Trophoblast cell (in vitro differentiated cells and primary cell): Measurements from ENCODE around the gene IGF2R.
A peak's percentile ranks its signal among the peaks of the same experiment; 100 is the strongest.

Experiments used
- DNase-seq, 2 donors: peaks; one replicate each; pipeline ENCODE4 v3.0.0-alpha.2; 2016
- H2AFZ ChIP-seq: 2 replicates; pipeline ENCODE4 v1.6.1; 2013; ENCODE audit warnings: low read length, moderate library complexity, mild to moderate bottlenecking; ENCODE audit not compliant: insufficient read depth, poor library complexity
- H2AK5ac ChIP-seq: 2 replicates; pipeline ENCODE4 v1.6.1; 2013; ENCODE audit warnings: mild to moderate bottlenecking, low read length
- H2BK120ac ChIP-seq: 2 replicates; pipeline ENCODE4 v1.6.1; 2013; ENCODE audit warnings: low read length, mild to moderate bottlenecking, moderate library complexity; ENCODE audit not compliant: insufficient read depth, poor library complexity
- H2BK12ac ChIP-seq: 2 replicates; pipeline ENCODE4 v1.6.1; 2013; ENCODE audit warnings: mild to moderate bottlenecking, low read length, moderate library complexity
- H2BK5ac ChIP-seq: 2 replicates; pipeline ENCODE4 v1.6.1; 2013; ENCODE audit warnings: low read length, low read depth, moderate library complexity, mild to moderate bottlenecking; ENCODE audit not compliant: poor library complexity
- H3K14ac ChIP-seq: 2 replicates; pipeline ENCODE4 v1.6.1; 2013; ENCODE audit warnings: mild to moderate bottlenecking, low read length
- H3K18ac ChIP-seq: 2 replicates; pipeline ENCODE4 v1.6.1; 2013; ENCODE audit warnings: mild to moderate bottlenecking, low read length
- H3K23ac ChIP-seq: 2 replicates; pipeline ENCODE4 v1.6.1; 2013; ENCODE audit warnings: low read length
- H3K27ac ChIP-seq: 2 replicates; pipeline ENCODE4 v1.5.1; 2013; ENCODE audit warnings: low read depth, mild to moderate bottlenecking, inconsistent platforms, low read length, moderate library complexity
- H3K27me3 ChIP-seq: 2 replicates; pipeline ENCODE4 v1.6.1; 2013; ENCODE audit warnings: inconsistent platforms, mild to moderate bottlenecking, low read length, moderate library complexity; ENCODE audit not compliant: insufficient read depth
- H3K36me3 ChIP-seq, 2 experiments: 1 replicate in 1 of 2; 2 replicates in 1 of 2; pipeline ENCODE4 v1.6.1; 2013; ENCODE audit warnings: low read length in 2 of 2, mild to moderate bottlenecking in 2 of 2, moderate library complexity in 1 of 2; ENCODE audit not compliant: insufficient read depth in 2 of 2, control insufficient read depth in 1 of 2
- H3K4ac ChIP-seq: 2 replicates; pipeline ENCODE4 v1.6.1; 2013; ENCODE audit warnings: low read depth, mild to moderate bottlenecking, low read length, moderate library complexity
- H3K4me1 ChIP-seq, 2 experiments: 1 replicate in 1 of 2; 2 replicates in 1 of 2; pipeline ENCODE4 v1.6.1; 2013; ENCODE audit warnings: low read length in 2 of 2, mild to moderate bottlenecking in 2 of 2, moderate library complexity in 1 of 2; ENCODE audit not compliant: insufficient read depth in 2 of 2, control insufficient read depth in 1 of 2
- H3K4me2 ChIP-seq: 2 replicates; pipeline ENCODE4 v1.6.1; 2013; ENCODE audit warnings: inconsistent platforms, mild to moderate bottlenecking, low read length, moderate library complexity
- H3K4me3 ChIP-seq: 2 replicates; pipeline ENCODE4 v1.5.1; 2013; ENCODE audit warnings: mild to moderate bottlenecking, low read depth, low read length, inconsistent platforms
- H3K79me1 ChIP-seq: one replicate; pipeline ENCODE4 v1.6.1; 2013; ENCODE audit warnings: low read length
- H3K79me2 ChIP-seq: 2 replicates; pipeline ENCODE4 v1.6.1; 2013; ENCODE audit warnings: low read length, mild to moderate bottlenecking; ENCODE audit not compliant: control insufficient read depth, insufficient read depth, poor library complexity
- H3K9ac ChIP-seq: 2 replicates; pipeline ENCODE4 v1.6.1; 2013; ENCODE audit warnings: mild to moderate bottlenecking, low read length
- H3K9me3 ChIP-seq: 2 replicates; pipeline ENCODE4 v1.6.1; 2013; ENCODE audit warnings: low read depth, mild to moderate bottlenecking, control low read depth, inconsistent platforms, low read length; ENCODE audit not compliant: insufficient read depth
- H4K12ac ChIP-seq: 2 replicates; pipeline ENCODE4 v1.6.1; 2013; ENCODE audit warnings: low read depth, mild to moderate bottlenecking, low read length, moderate library complexity
- H4K8ac ChIP-seq: 2 replicates; pipeline ENCODE4 v1.6.1; 2013; ENCODE audit warnings: low read depth, mild to moderate bottlenecking, low read length, moderate library complexity
- H4K91ac ChIP-seq: one replicate; pipeline ENCODE4 v1.6.1; 2013; ENCODE audit warnings: low read depth, mild to moderate bottlenecking, low read length, moderate library complexity
- WGBS: extraction: QIAGEN DNeasy Blood & Tissue Kit; methylation state at CpG from one replicate; pipeline ENCODE4 v1.1.7; 2013; ENCODE audit warnings: missing lambda C conversion rate; ENCODE audit not compliant: insufficient read length, insufficient coverage; ENCODE audit errors: extremely low coverage; 5-methylcytosine and 5-hydroxymethylcytosine counted together

Gene IGF2R

GRCh38 chr6:159974932-159975331 lies 6.0 kb downstream of the IGF2R start:
- Histone ChIP-seq H4K8ac (no peak overlapping the region), H3K4me3 (no peak overlapping the region), H3K4me1 (peaks cover 20 to 35% of the 10 kb centered on the region in 2 experiments), H2AFZ (no peak overlapping the region), H3K9ac (no peak overlapping the region), H2AK5ac (no peak overlapping the region), H3K18ac (no peak overlapping the region), H3K36me3 (peaks cover 0 to 7% of the 10 kb centered on the region in 2 experiments), H3K79me2 (peaks cover 27% of the 10 kb centered on the region), H3K79me1 (no peaks in the 10 kb centered on the region), H2BK5ac (no peak overlapping the region), H3K23ac (no peak overlapping the region), H4K91ac (no peak overlapping the region), H4K12ac (no peak overlapping the region), H3K4ac (peak overlapping the region; percentile 77), H3K9me3 (no peaks in the 10 kb centered on the region), H2BK120ac (no peak overlapping the region), H3K14ac (no peak overlapping the region), H3K27ac (no peak overlapping the region), H3K27me3 (no peaks in the 10 kb centered on the region), H3K4me2 (no peak overlapping the region), H2BK12ac (no peak overlapping the region)
- WGBS = no CpG with 5 or more reads among the region's 7 CpGs
- DNase-seq = no peak

GRCh38 chr6:159976686-159977254 lies 7.9 kb downstream of the IGF2R start:
- H3K79me1 ChIP-seq = no peaks in the 10 kb centered on the region
- H3K4me3 ChIP-seq = no peak overlapping the region
- no peak overlapping the region for H2BK120ac ChIP-seq
- H3K4me1 ChIP-seq = peaks cover 26 to 46% of the 10 kb centered on the region in 2 experiments
- H3K4me2 ChIP-seq = no peak overlapping the region
- no peak overlapping the region for H2AK5ac ChIP-seq
- H3K23ac ChIP-seq = no peak overlapping the region
- H4K8ac ChIP-seq = no peak overlapping the region
- no peak overlapping the region for H2BK5ac ChIP-seq
- peaks cover 33% of the 10 kb centered on the region for H3K79me2 ChIP-seq
- DNase-seq = no peak
- H3K18ac ChIP-seq = no peak overlapping the region
- H3K9ac ChIP-seq = no peak overlapping the region
- H4K91ac ChIP-seq = no peak overlapping the region
- no peak overlapping the region for H2AFZ ChIP-seq
- no CpG with 5 or more reads among the region's 7 CpGs for WGBS
- no peak overlapping the region for H3K27ac ChIP-seq
- H4K12ac ChIP-seq = no peak overlapping the region
- H2BK12ac ChIP-seq = no peak overlapping the region
- H3K9me3 ChIP-seq = no peaks in the 10 kb centered on the region
- H3K4ac ChIP-seq = peak overlapping the region; percentile 12
- H3K36me3 ChIP-seq = peaks cover 0 to 5% of the 10 kb centered on the region in 2 experiments
- H3K14ac ChIP-seq = no peak overlapping the region
- H3K27me3 ChIP-seq = no peaks in the 10 kb centered on the region

GRCh38 chr6:159977255-159977903 lies 8.5 kb downstream of the IGF2R start:
- Histone ChIP-seq H3K79me1 (no peaks in the 10 kb centered on the region), H2AFZ (no peak overlapping the region), H3K4ac (peak overlapping the region; percentile 13), H4K91ac (no peak overlapping the region), H3K23ac (no peak overlapping the region), H3K36me3 (peaks cover 0 to 5% of the 10 kb centered on the region in 2 experiments), H2BK5ac (no peak overlapping the region), H3K9me3 (no peaks in the 10 kb centered on the region), H3K27me3 (no peaks in the 10 kb centered on the region), H3K4me3 (no peak overlapping the region), H3K18ac (no peak overlapping the region), H2AK5ac (no peak overlapping the region), H4K12ac (no peak overlapping the region), H3K79me2 (peaks cover 35% of the 10 kb centered on the region), H3K4me2 (no peak overlapping the region), H3K9ac (no peak overlapping the region), H2BK120ac (no peak overlapping the region), H2BK12ac (no peak overlapping the region), H4K8ac (no peak overlapping the region), H3K4me1 (peaks cover 26 to 46% of the 10 kb centered on the region in 2 experiments), H3K27ac (no peak overlapping the region), H3K14ac (no peak overlapping the region)
- WGBS = no CpG with 5 or more reads among the region's 14 CpGs
- no peak for DNase-seq

GRCh38 chr6:159977904-159978268 lies 9.0 kb downstream of the IGF2R start:
- Histone ChIP-seq H3K79me1 (no peaks in the 10 kb centered on the region), H4K8ac (no peak overlapping the region), H4K12ac (no peak overlapping the region), H3K27me3 (no peaks in the 10 kb centered on the region), H4K91ac (no peak overlapping the region), H2BK12ac (no peak overlapping the region), H3K27ac (no peak overlapping the region), H3K4me1 (peaks cover 26 to 43% of the 10 kb centered on the region in 2 experiments), H2BK5ac (no peak overlapping the region), H2AK5ac (no peak overlapping the region), H3K23ac (no peak overlapping the region), H3K4me3 (no peak overlapping the region), H3K18ac (no peak overlapping the region), H3K9ac (no peak overlapping the region), H3K14ac (no peak overlapping the region), H2AFZ (no peak overlapping the region), H3K9me3 (no peaks in the 10 kb centered on the region), H2BK120ac (no peak overlapping the region), H3K4ac (peak overlapping the region; percentile 28), H3K79me2 (peaks cover 32% of the 10 kb centered on the region), H3K36me3 (peaks cover 0 to 2% of the 10 kb centered on the region in 2 experiments), H3K4me2 (no peak overlapping the region)
- no peak for DNase-seq
- WGBS = no CpG with 5 or more reads among the region's 8 CpGs
